Fibroblast of skin of left biceps (primary cell): ENCODE measurements around the gene NDUFAF3.
A peak's percentile ranks its signal among the peaks of the same experiment; 100 is the strongest.

Experiments used
- DNase-seq, 2 experiments: peaks; one replicate each; pipeline ENCODE4 v3.0.0-alpha.2; 2013; ENCODE audit warnings: low read depth in 2 of 2

NDUFAF3 gene, protein sequence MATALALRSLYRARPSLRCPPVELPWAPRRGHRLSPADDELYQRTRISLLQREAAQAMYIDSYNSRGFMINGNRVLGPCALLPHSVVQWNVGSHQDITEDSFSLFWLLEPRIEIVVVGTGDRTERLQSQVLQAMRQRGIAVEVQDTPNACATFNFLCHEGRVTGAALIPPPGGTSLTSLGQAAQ

DNA sequence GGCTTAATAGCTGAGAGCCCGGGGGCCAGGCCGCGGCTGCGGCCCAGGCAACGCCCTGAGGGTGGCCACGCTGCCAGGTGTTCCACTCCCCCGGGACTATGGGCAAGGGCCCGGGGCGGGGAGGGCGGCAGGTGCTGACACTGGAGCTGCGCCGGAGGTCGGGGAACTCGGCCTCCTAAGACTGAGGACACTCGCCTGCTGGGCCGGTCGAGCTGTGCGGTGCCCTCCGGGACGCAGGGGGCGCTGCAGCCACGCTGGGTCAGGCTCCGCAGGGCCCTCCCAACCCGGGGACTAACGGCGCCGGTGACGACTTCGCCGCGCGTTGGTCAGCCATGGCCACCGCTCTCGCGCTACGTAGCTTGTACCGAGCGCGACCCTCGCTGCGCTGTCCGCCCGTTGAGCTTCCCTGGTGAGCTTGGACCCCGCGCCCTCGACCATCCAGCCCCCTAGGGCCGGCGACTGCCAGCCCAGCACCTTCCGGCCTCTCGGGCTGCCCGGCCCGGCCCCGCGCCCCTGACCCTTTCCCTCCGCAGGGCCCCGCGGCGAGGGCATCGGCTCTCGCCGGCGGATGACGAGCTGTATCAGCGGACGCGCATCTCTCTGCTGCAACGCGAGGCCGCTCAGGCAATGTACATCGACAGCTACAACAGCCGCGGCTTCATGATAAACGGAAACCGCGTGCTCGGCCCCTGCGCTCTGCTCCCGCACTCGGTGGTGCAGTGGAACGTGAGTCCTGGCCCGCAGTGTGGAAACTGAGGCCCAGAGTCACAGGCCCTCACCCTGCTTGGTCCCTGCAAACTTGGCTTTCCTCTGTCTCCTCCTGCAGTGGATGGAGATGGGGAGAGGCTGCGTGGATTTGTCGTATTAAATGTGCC, at the start of gene NDUFAF3:
Gene NDUFAF3, plus strand, starts transcription at position 309 of the 875 bp plus-strand sequence. Its CDS starts 24 bp downstream, at position 333.
- peak; percentile 71 to 74 for DNase-seq

DNA sequence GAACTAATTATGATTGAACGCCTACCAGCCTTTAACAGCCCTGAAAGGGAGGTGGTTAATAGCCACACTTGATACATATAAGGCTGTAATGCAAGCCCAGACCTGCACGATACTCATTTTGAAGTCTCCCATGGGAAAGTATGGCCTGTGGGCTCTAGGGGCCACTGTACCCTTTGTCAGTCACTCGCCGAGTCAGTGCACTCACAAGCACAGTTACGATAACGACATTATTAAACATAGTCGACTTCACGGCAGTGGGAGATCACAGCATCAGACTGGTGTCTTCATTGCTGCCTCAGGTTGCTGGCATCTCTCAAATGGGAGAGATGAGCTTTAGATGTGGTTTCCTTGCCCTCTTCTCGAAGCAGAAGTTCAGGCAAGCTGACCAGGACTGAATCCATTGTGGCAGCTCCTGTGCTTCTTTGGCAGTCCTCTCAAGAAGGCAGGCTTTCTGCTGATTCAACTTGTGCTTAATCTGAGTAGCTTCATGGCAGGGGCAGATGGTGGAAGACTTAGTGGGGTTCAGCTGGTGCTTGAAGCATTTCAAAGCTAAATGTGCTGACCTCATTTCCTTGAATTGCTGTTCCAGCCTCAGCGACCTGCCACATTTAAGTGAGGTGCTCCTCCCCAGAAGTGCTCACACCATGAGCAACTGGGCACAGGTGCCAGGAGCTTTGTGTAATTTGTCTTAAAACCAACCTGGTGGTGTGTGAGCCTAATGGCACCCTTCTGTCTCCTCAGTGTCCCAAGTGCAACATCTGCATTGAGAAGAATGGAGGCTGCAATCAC, 47.7 kb upstream of the NDUFAF3 start:
- DNase-seq = no peak

DNA sequence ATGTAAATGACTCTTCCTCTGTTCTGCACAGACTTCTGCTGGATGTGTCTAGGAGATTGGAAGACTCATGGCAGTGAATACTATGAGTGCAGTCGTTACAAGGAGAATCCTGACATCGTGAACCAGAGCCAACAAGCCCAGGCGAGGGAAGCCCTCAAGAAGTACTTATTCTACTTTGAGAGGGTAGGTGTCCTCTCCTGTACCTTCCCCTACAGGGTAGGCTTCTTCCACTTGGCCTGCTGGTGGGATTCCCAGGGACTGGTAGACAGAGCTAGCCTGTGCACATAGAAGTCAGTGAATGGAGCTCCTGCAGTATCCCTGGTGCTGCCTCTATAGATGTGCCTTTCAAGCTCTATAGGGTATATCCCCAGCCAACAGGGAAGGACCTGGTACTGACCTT, 42.5 kb upstream of the NDUFAF3 start:
- DNase-seq = no peak

DNA sequence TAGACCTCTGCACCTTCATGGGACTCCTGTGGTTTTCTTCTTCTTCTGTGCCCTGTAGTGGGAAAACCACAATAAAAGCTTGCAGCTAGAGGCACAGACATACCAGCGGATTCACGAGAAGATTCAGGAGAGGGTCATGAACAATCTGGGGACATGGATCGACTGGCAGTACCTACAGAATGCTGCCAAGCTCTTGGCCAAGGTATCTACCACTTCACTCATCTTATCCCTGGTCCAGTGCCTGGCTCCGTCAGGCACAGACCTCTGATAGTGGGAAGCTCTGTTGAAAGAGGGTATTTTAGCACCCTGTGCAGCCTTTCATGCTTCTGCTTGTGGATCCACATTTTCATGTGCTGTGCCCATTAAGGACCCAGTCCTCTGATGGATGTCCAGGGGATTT, 41.6 kb upstream of the NDUFAF3 start:
- DNase-seq = no peak

DNA sequence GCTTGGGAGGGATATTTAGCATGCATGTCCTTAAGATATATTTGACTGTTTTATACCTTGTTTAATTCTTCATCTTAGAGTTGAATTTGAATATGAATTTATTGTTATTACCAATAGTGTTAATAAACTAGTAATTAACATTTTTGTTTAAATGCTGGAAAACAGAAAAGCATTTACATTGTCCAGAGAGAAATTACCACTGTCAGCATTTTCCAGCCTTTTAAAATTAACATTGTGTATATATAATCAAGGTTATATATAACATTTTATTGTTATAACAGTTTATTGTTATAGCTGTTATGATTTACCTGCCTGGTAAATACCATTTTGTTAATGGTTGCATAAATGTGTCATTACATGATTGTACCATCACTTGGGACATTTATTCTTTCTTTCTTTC, 39.9 kb upstream of the NDUFAF3 start:
- DNase-seq = no peak

DNA sequence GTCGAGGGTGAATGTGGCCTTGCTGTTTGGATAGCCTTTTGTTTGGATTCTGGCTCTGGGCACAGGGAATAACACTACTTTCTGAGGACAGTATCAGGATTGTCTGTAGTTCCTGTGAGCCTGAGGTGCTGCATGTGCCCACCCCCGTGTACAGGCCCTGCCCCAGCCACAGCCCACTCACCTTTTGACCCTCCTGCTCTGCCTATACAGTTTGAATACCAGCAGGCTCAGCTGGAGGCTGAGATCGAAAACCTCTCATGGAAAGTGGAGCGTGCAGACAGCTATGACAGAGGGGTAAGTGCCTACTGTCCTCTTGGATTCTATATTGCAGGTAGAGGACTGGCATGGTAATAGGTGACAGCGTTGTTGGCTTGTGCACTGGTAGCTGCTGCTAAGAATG, 39.2 kb upstream of the NDUFAF3 start:
- no peak for DNase-seq

DNA sequence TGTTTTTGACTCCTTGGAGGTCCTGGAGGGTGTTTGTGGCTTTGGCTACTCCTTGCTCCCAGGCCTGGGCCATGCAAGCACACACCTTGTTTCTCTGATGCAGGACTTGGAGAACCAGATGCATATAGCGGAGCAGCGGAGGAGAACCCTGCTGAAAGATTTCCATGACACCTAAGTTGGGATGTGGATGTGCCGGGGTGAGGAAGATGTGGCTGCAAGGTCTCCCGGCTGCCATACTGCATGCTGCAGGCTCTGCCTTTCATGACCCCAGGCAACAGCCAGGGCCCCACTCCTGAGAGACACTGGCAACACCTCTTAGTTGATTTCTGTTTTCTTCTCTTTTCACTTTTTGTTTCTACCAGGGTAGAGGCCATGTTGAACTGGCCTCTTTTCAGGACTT, 38.8 kb upstream of the NDUFAF3 start:
- no peak for DNase-seq

DNA sequence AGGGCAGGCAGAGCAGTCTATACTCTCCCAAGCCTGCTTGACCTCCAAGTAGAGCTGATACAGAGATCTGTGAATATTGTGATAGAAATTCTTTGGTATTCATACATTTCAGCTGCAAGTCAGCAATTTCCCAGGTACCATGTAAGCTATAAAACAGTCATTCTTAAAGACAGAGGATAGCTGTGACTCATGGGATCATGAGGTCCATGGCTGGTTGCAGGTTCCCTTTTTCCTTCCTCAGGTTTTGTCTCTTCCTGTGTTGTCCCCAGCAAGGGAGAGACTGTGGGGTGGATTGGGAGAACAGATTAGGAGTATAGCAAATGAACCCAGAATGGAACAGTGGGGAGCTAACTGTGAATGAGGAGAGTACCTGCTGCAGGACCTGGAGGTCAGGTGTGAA, 37.3 kb upstream of the NDUFAF3 start:
- DNase-seq = no peak

DNA sequence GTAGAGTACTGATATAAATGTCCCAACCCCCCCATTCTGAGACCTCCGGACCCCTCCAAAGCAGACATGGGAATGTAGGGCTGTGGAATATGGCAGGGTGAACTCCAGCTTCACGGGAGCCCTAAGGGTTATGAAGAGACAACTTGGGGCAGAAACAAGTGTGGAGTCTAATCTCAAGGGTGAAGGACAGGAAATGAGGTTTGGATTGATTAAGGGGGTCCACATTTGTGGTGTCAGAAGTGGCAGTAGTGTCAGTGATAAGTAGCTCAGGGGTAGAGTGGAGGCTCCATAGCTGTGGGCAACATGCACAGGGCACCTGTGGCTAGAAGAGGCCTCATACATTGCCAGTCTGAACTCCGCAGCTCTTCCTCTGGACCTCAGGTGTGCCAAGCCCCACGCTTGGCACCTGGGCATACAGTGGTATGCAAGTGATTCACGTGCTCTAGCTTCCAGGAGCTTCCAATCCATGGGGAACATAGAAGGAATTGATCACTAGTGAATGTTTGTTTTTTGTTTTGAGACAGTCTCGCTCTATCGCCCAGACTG, 36.0 kb upstream of the NDUFAF3 start:
- no peak for DNase-seq

DNA sequence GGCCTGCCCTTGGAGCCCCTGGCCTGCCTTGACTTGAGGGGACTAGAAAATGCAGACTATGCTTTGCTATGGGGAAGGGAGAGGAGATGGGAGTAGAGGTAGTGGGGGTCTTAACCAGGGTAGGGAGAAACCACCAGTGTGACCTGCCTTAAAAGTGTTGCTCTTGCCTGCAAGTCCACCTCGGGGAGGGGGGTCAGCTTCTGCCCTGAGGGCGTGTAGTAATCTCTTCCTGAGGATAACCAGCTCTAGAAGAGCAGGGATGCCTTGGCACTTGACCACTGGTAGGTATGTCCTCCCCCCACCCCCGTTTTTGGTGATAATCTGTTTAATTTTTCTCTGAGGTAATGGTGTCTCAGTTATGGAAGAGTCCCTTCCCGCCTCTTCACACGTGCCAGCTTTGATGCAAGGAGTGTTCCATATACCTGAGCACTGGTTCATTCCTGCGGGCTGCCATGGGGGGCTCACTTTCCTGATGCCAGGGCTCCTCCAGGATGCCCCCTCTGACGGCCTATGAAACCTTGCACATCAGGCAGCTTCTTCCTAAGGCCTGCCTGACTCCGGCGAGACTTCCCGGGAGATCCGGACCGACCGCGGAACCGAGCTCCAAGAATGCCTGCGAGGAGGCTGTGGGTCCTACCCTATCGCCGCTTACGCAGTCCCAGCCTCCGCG, 32.7 kb upstream of the NDUFAF3 start:
- no peak for DNase-seq

DNA sequence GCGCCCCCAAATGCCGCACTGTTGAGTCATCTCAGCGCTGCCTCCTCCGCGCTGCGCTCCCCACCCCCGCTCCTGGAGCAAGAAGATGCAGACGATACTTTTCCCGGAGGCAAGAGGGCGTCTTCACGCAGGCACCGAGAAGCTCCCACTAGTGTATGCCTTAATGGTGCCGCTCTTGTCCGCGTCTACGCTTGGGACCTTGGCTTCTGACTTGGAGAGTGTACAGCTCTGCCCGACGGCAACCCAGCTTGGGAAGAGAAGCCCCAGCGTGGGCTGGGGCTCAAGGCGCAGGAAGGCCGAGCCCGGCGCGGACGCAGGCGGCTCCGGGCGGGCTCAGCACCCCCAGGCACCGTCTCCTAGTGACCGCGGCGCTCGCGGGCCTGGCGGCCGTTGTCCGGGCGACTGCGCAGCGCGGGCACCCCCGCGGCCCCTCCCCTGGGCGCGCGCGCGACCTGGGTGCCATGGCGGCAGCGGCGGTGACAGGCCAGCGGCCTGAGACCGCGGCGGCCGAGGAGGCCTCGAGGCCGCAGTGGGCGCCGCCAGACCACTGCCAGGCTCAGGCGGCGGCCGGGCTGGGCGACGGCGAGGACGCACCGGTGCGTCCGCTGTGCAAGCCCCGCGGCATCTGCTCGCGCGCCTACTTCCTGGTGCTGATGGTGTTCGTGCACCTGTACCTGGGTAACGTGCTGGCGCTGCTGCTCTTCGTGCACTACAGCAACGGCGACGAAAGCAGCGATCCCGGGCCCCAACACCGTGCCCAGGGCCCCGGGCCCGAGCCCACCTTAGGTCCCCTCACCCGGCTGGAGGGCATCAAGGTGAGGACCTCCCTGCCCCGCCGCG, 31.9 kb upstream of the NDUFAF3 start, which contains the start of gene P4HTM:
Gene P4HTM, plus strand, starts transcription at position 446 of the 840 bp plus-strand sequence. Its CDS starts 16 bp downstream, at position 462.
- DNase-seq = peak; percentile 79 to 84

DNA sequence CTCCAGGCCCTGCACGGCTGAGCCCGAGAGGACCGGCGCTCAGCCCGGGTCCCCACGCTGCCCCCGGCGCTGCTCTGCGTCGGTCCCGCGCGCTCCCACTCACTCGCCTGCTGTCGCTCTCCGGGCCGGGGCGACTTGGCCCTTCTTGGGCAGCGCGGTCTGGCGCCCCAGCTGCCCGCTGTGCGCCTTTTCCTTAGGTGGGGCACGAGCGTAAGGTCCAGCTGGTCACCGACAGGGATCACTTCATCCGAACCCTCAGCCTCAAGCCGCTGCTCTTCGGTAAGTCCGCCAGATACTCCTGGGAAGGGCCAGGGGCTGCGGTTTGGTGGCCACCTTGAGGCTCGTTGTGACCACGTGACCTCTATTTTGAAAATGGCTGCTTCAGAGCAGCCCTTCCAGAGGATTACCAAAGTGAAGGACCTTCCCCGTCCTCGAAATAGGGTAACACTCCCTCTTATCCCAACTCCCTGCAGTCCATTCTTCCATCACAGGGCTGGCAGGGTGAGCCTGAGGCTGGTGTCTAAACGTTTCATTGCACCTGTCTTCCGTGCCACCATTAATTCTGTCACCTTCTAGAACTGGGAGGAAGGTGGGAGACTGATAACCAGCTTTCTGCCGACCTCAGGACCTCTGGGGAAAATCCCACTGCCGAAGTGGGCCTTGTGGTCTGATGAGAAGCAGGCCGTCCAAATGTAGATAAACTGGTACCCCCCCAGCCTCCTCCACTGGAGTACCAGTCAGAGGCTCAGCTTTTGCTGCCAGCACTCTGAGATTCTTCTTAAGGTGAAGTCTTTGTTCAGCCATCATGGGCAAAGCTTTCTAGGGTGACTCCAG, 31.1 kb upstream of the NDUFAF3 start:
- DNase-seq = no peak

DNA sequence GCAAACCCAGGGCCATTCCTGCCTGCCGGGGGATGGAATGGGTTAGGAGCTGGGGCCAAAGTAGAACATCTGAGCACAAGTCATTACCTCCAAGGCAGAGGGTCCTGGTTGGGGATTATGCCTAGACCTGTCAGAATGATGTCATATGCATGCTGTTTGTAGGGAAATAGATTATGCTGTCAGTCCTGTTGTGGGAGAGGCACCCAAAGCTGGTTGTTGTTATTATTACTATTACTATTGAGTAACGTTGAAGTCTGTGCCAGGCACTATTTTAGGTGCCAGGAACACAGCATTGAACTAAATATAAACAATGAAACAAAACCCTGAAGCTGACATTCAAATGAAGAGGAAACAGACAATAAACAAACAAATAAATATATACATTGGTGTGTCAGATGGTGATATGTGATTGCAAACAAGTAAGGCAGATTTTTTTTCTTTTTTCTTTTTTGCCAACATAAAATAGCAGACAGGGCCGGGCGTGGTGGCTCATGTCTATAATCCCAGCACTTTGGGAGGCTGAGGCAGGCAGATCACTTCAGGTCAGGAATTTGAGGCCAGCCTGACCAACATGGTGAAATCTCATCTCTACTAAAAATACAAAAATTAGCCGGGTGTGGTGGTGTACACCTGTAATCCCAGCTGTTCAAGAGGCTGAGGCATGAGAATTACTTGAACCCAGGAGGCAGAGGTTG, 29.9 kb upstream of the NDUFAF3 start:
- no peak for DNase-seq

DNA sequence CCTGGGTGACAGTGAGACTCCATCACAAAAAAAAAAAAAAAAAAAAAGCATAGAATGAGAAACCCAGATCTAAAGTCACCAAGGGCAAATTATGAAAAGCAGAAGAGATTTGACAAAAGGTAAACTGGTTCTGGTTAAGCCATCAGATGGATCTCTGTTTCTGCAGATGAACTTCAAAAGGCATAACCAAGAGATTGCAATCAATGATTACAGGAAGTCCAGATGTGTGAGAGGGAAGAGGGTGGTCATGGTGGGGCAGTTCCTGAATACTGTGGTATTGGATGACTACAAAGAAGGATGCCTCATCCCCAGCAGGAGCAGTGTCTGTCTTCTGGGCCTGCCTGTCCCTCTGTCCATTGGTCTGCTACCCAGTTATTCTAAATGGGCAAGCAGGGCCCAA, 28.1 kb upstream of the NDUFAF3 start:
- DNase-seq = no peak

DNA sequence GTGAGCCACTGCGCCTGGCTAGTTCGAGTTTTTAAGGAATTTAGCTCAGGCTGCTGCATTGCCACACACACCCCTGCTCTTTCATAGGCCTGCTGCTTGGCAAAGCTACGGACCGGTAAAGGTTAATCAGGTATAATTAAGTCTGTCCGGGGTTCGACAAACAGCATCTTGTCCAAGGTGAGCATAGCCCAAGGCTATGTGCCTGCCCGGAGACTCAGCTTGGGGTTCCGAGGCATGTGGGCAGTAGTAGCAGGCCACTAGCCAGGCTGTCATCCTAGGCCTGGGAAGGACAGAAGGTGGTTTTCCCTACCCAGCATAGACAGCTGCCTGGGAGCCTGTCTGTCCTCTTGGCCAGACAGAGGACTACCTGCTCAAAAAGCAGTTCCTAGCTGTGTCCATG, 25.3 kb upstream of the NDUFAF3 start:
- DNase-seq = no peak

DNA sequence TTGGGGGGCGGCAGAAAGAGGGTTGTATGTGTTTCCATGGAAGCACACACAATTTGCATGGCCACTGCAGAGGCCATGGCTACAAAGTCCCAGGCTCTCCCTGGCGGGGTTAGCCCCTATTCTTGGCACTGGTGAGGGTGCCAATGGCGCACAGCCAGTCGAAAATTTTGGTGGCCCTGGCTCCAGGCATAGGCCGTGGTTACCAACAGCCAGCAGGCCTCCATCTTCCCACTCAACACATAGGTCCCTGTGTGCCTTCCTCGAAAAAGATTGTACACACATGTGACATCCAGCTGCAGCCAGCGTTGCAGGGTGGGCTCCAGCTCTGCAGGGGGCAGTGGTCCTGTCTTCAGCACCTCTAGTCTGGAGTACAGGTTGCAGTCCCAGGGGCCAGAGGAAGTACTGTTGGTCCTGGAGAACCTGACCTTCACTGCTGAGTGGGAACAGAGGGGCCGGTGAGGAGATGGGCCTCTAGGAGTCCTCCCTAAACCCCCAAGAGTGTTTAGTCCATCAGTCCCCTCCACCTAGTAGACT, 24.8 kb upstream of the NDUFAF3 start:
- DNase-seq = no peak

DNA sequence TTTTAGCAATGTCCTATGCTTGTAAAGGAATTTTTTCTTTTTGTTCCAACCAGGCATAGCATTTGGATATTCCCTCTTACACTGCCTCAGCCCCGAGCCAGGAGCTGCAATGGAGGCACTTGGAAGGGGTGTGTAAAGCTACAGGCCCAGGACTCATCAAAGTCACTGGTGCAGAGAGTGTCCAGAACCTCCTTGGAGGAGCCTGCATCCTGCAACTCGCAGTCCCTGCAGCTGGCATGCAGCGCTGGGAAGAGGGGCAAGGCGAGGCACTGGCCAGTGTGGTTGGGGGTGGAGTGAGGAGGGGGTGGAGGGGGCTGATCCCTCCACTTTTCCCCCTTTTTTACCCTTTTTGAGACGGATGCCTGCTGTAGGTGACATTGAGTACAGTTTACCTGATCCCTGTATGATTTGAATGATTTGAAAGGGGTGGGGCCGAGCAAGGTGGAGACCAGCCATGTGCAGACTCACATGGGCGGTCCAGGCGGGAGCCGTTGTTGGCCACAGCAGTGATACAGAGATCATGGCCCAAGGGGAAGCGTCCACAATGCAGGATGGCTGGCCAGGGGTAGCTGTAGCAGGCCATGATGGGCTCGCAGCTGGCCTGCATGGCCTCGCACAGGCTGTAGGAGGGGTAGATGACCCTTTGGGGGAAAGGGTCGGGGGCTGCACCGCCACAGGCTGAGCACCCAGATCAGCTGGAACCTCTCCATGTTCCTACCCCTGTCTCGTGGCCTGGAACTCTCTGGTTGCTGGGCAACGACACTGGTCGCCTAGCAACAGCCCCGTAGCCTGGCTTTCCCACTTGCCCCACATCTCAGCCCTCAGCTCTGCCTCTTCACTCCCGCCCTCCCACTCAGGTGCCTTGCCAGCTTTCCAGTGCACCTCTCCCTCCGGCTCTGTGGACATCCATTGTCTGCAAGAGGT, 23.9 kb upstream of the NDUFAF3 start:
- no peak for DNase-seq
